Osteocyte (in vitro differentiated cells): ENCODE measurements around the gene ARHGDIB. TPM values are rescaled to one million over a fixed set of nuclear protein-coding genes. Genes with fewer than 3 reads are reported as not detected.

ENCODE experiments used
- DNase-seq: peaks from one replicate; pipeline ENCODE4 v3.0.0; 2021; ENCODE audit warnings: mixed read lengths; ENCODE audit not compliant: unreplicated experiment; ENCODE audit errors: extremely low spot score
- H3K27ac Mint-ChIP-seq: one replicate; pipeline ENCODE4 v1.8.0; 2021; ENCODE audit warnings: mild to moderate bottlenecking, mixed read lengths; ENCODE audit not compliant: unreplicated experiment
- H3K27me3 Mint-ChIP-seq: one replicate; pipeline ENCODE4 v1.8.0; 2021; ENCODE audit warnings: mixed read lengths; ENCODE audit not compliant: unreplicated experiment
- H3K36me3 Mint-ChIP-seq: one replicate; pipeline ENCODE4 v1.8.0; 2021; ENCODE audit warnings: mixed read lengths; ENCODE audit not compliant: unreplicated experiment
- H3K4me1 Mint-ChIP-seq: one replicate; pipeline ENCODE4 v1.8.0; 2021; ENCODE audit warnings: mixed read lengths; ENCODE audit not compliant: unreplicated experiment
- H3K4me3 Mint-ChIP-seq: one replicate; pipeline ENCODE4 v1.8.0; 2021; ENCODE audit warnings: mild to moderate bottlenecking, moderate library complexity, mixed read lengths; ENCODE audit not compliant: unreplicated experiment
- H3K9me3 Mint-ChIP-seq: one replicate; pipeline ENCODE4 v1.8.0; 2021; ENCODE audit warnings: mixed read lengths; ENCODE audit not compliant: unreplicated experiment
- CTCF ChIP-seq: fragments of 200-600 bp; sonication (generic); IDR thresholded peaks from 2 replicates; pipeline ENCODE4 v1.5.0; 2021; ENCODE audit warnings: antibody characterized with exemption, mild to moderate bottlenecking, moderate library complexity
- total RNA-seq: library from RNA; stranded (reverse); gene quantifications from 2 replicates; pipeline ENCODE4 v1.2.1, GENCODE V29; 2021

The ARHGDIB gene
- total RNA-seq, 1 donor from 2014 or later = 14.4 TPM

DNA sequence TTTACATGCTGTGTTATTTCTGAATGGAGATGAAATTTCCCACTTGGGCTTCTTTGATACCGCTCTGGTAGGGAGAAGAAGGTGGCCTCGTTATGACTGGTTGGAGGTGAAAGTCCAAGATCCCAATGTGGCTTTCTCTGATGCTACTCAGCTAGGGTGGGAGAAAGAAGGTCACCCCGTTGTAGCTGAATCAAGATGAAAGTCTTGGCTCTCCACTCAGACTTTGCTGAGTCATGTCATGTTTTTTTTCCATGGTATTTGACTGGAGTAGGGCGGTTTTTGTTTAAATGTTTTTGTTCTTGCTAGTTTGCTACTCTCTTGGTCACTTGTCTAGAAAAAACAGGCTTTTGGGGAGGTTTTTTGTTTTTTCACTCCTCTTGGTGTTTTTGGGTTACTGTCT is 9.1 kb upstream of the ARHGDIB start:
- Mint-ChIP-seq H3K27ac (peak overlapping the region; percentile 70), H3K4me1 (peaks cover 10% of the 10 kb centered on the region), H3K27me3 (no peaks in the 10 kb centered on the region), H3K36me3 (no peaks in the 10 kb centered on the region), H3K9me3 (peaks cover 10% of the 10 kb centered on the region), H3K4me3 (no peak overlapping the region)
- TF ChIP-seq CTCF = no peak
- no peak for DNase-seq

GRCh38 chr12:14968478-14968877 is 7.1 kb upstream of the ARHGDIB start:
- peaks cover 10% of the 10 kb centered on the region for H3K9me3 Mint-ChIP-seq
- H3K36me3 Mint-ChIP-seq = no peaks in the 10 kb centered on the region
- no peaks in the 10 kb centered on the region for H3K27me3 Mint-ChIP-seq
- H3K27ac Mint-ChIP-seq = no peak overlapping the region
- H3K4me1 Mint-ChIP-seq = peaks cover 13% of the 10 kb centered on the region
- no peak overlapping the region for H3K4me3 Mint-ChIP-seq
- TF ChIP-seq CTCF = no peak
- DNase-seq = no peak

DNA sequence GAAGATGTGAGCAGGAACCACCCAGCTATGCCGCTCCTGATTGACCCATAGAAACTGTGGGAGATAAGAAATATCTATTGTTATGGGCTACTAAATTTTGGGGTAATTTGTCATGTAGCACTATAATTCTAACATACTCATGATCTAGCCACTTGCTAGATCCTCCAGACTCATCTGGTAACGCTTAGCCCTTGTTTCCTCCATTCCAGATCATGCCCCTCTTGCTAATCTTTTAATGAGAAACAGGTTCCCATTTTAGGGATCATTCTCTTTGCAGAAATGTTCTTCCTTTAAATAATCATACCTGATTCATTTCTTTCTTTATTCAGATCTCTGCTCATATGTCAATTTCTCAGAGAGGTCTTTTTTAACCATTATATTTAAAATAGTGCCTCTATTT is 3.8 kb upstream of the ARHGDIB start:
- no peak overlapping the region for H3K4me3 Mint-ChIP-seq
- TF ChIP-seq CTCF = no peak
- H3K9me3 Mint-ChIP-seq = peaks cover 4% of the 10 kb centered on the region
- peaks cover 19% of the 10 kb centered on the region for H3K4me1 Mint-ChIP-seq
- no peak for DNase-seq
- H3K36me3 Mint-ChIP-seq = no peaks in the 10 kb centered on the region
- H3K27ac Mint-ChIP-seq = no peak overlapping the region
- no peaks in the 10 kb centered on the region for H3K27me3 Mint-ChIP-seq

- Mint-ChIP-seq H3K36me3 (no peaks in the 10 kb centered on the region), H3K4me3 (no peak overlapping the region), H3K27ac (no peak overlapping the region), H3K27me3 (no peaks in the 10 kb centered on the region), H3K9me3 (no peaks in the 10 kb centered on the region), H3K4me1 (peaks cover 27% of the 10 kb centered on the region)
- no peak for TF ChIP-seq CTCF
- DNase-seq = no peak
Observed at GRCh38 chr12:14964406-14964805, 3.0 kb upstream of the ARHGDIB start.

- H3K36me3 Mint-ChIP-seq = no peaks in the 10 kb centered on the region
- peaks cover 36% of the 10 kb centered on the region for H3K4me1 Mint-ChIP-seq
- H3K9me3 Mint-ChIP-seq = no peaks in the 10 kb centered on the region
- no peak for TF ChIP-seq CTCF
- H3K27ac Mint-ChIP-seq = no peak overlapping the region
- H3K4me3 Mint-ChIP-seq = no peak overlapping the region
- DNase-seq = no peak
- H3K27me3 Mint-ChIP-seq = no peaks in the 10 kb centered on the region
Observed at GRCh38 chr12:14963520-14963919, 2.1 kb upstream of the ARHGDIB start.
